HG02571 (cell line): Measurements from ENCODE around the gene ZIC2.
"Not testable (repeated sequence)": the region's sequence is repeated elsewhere in the genome, so short reads cannot be mapped to it uniquely, and the experiment has no call there.

Experiments used
- ATAC-seq: cut with Tn5 transposase; IDR thresholded peaks from one replicate; pipeline ENCODE4 v1.9.1; 2021; ENCODE audit warnings: mild to moderate bottlenecking, moderate library complexity; ENCODE audit not compliant: unreplicated experiment

ZIC2 gene

DNA sequence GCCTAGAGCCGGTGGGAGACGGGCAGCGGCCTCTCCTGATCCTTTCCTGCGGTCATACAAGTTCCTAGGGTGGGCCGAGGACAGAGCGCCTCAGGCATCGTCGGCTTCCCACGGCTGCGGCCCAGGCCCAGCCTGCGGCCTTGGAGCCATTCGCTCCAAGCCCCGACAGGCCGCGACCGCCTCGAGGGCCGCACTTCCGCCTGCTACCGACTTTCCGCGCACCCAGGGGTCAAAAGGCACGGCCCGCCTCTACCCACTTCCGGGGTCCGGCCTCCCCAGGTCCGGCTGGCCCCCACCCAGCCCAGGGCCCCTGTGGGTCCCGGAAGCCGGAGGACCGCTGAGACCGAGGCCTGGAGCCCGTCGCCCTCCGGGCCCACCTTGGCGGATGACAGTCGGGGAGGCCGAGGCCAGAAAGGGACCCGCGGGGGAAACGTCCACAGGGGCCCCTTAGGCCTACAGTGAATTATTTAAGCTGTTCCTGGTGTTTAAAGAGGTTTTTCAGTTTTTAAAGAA lies 16.2 kb downstream of the ZIC2 start:
- no peak for ATAC-seq

GRCh38 chr13:99998261-99998660 lies 16.7 kb downstream of the ZIC2 start:
- ATAC-seq, result no peak

DNA sequence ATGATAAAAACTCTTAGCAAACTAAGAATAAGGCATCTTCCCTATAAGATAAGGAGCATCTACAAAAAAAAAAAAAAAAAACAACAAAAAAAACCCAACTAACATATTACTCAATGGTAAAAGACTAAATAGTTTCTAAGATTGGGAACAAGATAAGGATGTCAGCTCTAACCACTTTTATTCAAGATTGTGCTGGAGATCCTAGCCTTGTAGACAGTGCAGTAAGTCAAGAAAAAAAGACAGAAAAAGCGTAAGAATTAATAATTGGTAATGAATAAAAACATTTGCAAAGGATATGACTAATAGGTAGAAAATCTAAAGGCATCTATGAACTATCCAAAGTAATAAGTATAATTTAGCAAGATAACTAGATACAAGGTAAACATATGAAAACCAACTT lies 33.0 kb downstream of the ZIC2 start:
- ATAC-seq, result no peak

DNA sequence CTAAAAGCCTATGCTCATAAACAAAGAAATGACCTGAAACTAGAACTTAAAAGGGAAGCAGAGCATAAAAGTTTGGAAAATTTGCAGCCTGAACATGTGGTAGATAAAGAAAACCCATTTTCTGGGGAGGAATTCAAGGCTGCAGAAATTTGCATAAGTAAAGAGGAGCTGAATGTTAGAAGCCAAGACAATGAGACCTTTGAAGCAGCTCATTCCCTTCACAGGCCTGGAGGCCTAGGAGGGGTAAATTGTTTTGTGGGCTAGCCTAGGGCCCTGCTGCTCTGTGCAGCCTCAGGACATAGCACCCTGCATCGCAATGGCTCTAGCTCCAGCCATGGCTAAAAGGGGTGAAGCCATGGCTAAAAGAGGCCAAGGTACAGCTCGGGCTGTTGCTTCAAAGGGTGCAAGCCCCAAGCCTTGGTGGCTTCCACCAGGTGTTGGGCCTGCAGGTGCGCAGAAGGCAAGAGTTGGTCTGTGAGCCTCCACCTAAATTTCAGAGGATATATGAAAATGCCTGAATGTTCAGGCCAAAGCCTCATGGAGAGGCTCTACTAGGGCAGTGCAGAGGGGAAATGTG lies 38.3 kb downstream of the ZIC2 start:
- ATAC-seq, result no peak

DNA sequence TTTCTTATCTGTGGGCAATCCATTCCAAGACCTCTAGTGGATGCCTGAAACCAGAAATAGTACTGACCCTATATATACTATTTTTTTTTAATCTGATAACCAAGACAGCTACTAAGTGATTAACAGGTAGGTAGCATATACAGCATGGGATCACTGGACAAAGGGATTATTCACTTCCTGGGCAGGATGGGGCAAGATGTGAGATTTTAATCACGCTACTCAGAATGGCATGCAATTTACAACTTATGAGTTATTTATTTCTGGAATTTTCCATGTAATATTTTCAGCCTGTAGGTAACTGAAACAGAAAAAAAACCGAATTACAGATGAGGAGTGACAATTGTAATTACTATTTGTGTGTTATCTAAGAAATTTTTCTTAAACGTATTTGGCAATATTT lies 41.2 kb downstream of the ZIC2 start:
- no peak for ATAC-seq

GRCh38 chr13:100024023-100024422 lies 42.4 kb downstream of the ZIC2 start:
- no peak for ATAC-seq

- no peak for ATAC-seq
These were observed 48.3 kb downstream of the ZIC2 start for GRCh38 chr13:100029933-100030332.

GRCh38 chr13:100032642-100033041 lies 51.1 kb downstream of the ZIC2 start:
- not testable (repeated sequence) for ATAC-seq

- no peak for ATAC-seq
These were observed 54.4 kb downstream of the ZIC2 start for GRCh38 chr13:100035936-100036335.
